HEK293 (cell line): ENCODE results near the gene PVALEF.

Experiments used
- BCL11B ChIP-seq: fragments of 450-650 bp; formaldehyde crosslinking; IDR thresholded peaks from 2 replicates; pipeline ENCODE4 v1.5.1; 2016; ENCODE audit warnings: low read depth, missing biosample characterization, missing genetic modification characterization
- GFI1B ChIP-seq: fragments of 450-650 bp; formaldehyde crosslinking; IDR thresholded peaks from 2 replicates; pipeline ENCODE4 v1.5.1; 2016; ENCODE audit warnings: missing biosample characterization, missing genetic modification characterization
- GLIS1 ChIP-seq: fragments of 450-650 bp; formaldehyde crosslinking; IDR thresholded peaks from 2 replicates; pipeline ENCODE4 v1.5.1; 2016; ENCODE audit warnings: missing biosample characterization, missing genetic modification characterization
- OSR2 ChIP-seq: fragments of 450-650 bp; formaldehyde crosslinking; IDR thresholded peaks from 2 replicates; pipeline ENCODE4 v1.5.1; 2016; ENCODE audit warnings: missing biosample characterization, missing genetic modification characterization
- PRDM4 ChIP-seq: fragments of 450-650 bp; formaldehyde crosslinking; IDR thresholded peaks from 2 replicates; pipeline ENCODE4 v1.5.1; 2017; ENCODE audit warnings: missing biosample characterization, missing genetic modification characterization
- SCRT1 ChIP-seq: fragments of 450-650 bp; formaldehyde crosslinking; IDR thresholded peaks from 2 replicates; pipeline ENCODE4 v1.5.1; 2016; ENCODE audit warnings: missing biosample characterization, missing genetic modification characterization, borderline replicate concordance
- SP3 ChIP-seq: fragments of 450-650 bp; formaldehyde crosslinking; IDR thresholded peaks from 2 replicates; pipeline ENCODE4 v1.5.1; 2016; ENCODE audit warnings: missing biosample characterization, missing genetic modification characterization
- SP7 ChIP-seq: fragments of 450-650 bp; formaldehyde crosslinking; IDR thresholded peaks from 2 replicates; pipeline ENCODE4 v1.5.1; 2016; ENCODE audit warnings: missing biosample characterization, missing genetic modification characterization
- ZBTB21 ChIP-seq: fragments of 450-650 bp; formaldehyde crosslinking; IDR thresholded peaks from 2 replicates; pipeline ENCODE4 v1.5.1; 2017; ENCODE audit warnings: missing biosample characterization, missing genetic modification characterization
- ZBTB44 ChIP-seq: fragments of 450-650 bp; IDR thresholded peaks from 2 replicates; pipeline ENCODE4 v1.5.1; 2018; ENCODE audit warnings: missing biosample characterization, mild to moderate bottlenecking, missing genetic modification characterization
- ZNF112 ChIP-seq: fragments of 450-650 bp; formaldehyde crosslinking; IDR thresholded peaks from 2 replicates; pipeline ENCODE4 v1.5.0; 2017; ENCODE audit warnings: missing biosample characterization, missing genetic modification characterization
- ZNF133 ChIP-seq: fragments of 450-650 bp; formaldehyde crosslinking; IDR thresholded peaks from 2 replicates; pipeline ENCODE4 v1.5.1; 2016; ENCODE audit warnings: missing biosample characterization, missing genetic modification characterization
- ZNF19 ChIP-seq: fragments of 450-650 bp; formaldehyde crosslinking; IDR thresholded peaks from 2 replicates; pipeline ENCODE4; 2016; ENCODE audit warnings: missing biosample characterization, missing genetic modification characterization, low read depth
- ZNF239 ChIP-seq: fragments of 450-650 bp; formaldehyde crosslinking; IDR thresholded peaks from 2 replicates; pipeline ENCODE4 v1.5.1; 2016; ENCODE audit warnings: missing biosample characterization, missing genetic modification characterization
- ZNF302 ChIP-seq: fragments of 450-650 bp; formaldehyde crosslinking; IDR thresholded peaks from 2 replicates; pipeline ENCODE4 v1.5.1; 2016; ENCODE audit warnings: missing biosample characterization, missing genetic modification characterization, low read depth
- ZNF433 ChIP-seq: fragments of 450-650 bp; formaldehyde crosslinking; IDR thresholded peaks from 2 replicates; pipeline ENCODE4 v1.5.1; 2016; ENCODE audit warnings: missing biosample characterization, missing genetic modification characterization, low read depth
- ZNF521 ChIP-seq: fragments of 450-650 bp; formaldehyde crosslinking; IDR thresholded peaks from 2 replicates; pipeline ENCODE4 v1.5.1; 2017; ENCODE audit warnings: missing biosample characterization, mild to moderate bottlenecking, missing genetic modification characterization
- ZNF530 ChIP-seq: fragments of 450-650 bp; formaldehyde crosslinking; IDR thresholded peaks from 2 replicates; pipeline ENCODE4 v1.5.1; 2016; ENCODE audit warnings: low read depth, missing biosample characterization, missing genetic modification characterization
- ZNF654 ChIP-seq: fragments of 450-650 bp; formaldehyde crosslinking; IDR thresholded peaks from 2 replicates; pipeline ENCODE4 v1.5.1; 2016; ENCODE audit warnings: low read depth, missing biosample characterization, missing genetic modification characterization
- ZNF658 ChIP-seq: fragments of 450-650 bp; formaldehyde crosslinking; IDR thresholded peaks from 2 replicates; pipeline ENCODE4; 2016; ENCODE audit warnings: missing biosample characterization, missing genetic modification characterization
- ZNF664 ChIP-seq: fragments of 450-650 bp; formaldehyde crosslinking; IDR thresholded peaks from 2 replicates; pipeline ENCODE4 v1.5.1; 2016; ENCODE audit warnings: missing biosample characterization, missing genetic modification characterization
- ZNF670 ChIP-seq: fragments of 450-650 bp; formaldehyde crosslinking; IDR thresholded peaks from 2 replicates; pipeline ENCODE4 v1.5.1; 2016; ENCODE audit warnings: missing biosample characterization, missing genetic modification characterization, low read depth
- ZNF785 ChIP-seq: fragments of 450-650 bp; formaldehyde crosslinking; IDR thresholded peaks from 2 replicates; pipeline ENCODE4 v1.5.1; 2016; ENCODE audit warnings: missing biosample characterization, missing genetic modification characterization
- ZNF791 ChIP-seq: fragments of 450-650 bp; formaldehyde crosslinking; IDR thresholded peaks from 2 replicates; pipeline ENCODE4 v1.5.1; 2016; ENCODE audit warnings: missing biosample characterization, missing genetic modification characterization
- ZSCAN23 ChIP-seq: fragments of 450-650 bp; formaldehyde crosslinking; IDR thresholded peaks from 2 replicates; pipeline ENCODE4 v1.5.1; 2016; ENCODE audit warnings: missing biosample characterization, missing genetic modification characterization
- TF ChIP-seq, protein P1 (sequence below): fragments of 450-650 bp; formaldehyde crosslinking; IDR thresholded peaks from 2 replicates; pipeline ENCODE4 v1.5.0; 2017; ENCODE audit warnings: missing biosample characterization, missing genetic modification characterization, borderline replicate concordance
- TF ChIP-seq, protein P2 (sequence below): fragments of 450-650 bp; formaldehyde crosslinking; IDR thresholded peaks from 2 replicates; pipeline ENCODE4 v1.5.1; 2017; ENCODE audit warnings: missing biosample characterization, missing genetic modification characterization
- TF ChIP-seq, protein P3 (sequence below): fragments of 450-650 bp; formaldehyde crosslinking; IDR thresholded peaks from 2 replicates; pipeline ENCODE4 v1.5.1; 2016; ENCODE audit warnings: missing biosample characterization, missing genetic modification characterization, borderline replicate concordance

The PVALEF gene

DNA sequence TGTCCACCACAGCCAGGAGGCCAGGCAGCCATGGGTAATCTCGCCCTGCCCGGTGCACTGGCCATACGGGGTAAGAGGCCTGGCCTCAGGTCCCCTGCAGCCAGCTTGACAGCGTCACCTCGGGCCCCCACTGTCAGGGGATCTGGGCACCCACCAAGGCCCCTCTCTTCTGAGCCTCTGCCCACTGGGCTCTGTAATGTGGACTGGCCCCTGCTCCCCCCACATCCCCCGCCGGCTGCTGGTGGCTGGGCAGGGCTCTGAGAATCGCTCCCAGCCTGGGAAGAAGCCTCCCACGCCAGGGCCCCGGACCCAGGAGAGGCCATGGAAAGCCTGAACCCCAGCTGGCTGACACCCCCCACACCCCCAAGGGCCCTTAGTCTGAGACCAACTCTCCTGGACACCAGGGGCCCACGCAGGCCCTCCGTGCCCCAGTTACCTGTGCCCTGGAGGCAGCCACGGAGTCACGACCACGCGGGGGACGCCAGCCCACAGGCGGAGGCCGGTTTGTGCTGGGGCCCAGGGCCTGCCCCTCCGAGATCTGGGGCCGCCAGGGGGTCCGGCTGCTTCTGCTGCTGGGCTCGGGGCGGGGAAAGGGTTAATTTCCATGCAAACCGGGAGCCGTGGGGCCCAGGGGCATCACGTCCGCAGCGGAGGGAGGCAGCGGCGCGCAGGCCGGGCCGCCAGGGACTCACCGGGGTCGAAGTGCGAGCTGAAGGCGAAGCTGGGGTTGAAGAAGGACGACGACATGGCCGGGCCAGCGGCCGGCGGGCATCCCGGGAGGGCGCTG lies at the start of gene PVALEF (continued):
- TF ChIP-seq, protein P1, sequence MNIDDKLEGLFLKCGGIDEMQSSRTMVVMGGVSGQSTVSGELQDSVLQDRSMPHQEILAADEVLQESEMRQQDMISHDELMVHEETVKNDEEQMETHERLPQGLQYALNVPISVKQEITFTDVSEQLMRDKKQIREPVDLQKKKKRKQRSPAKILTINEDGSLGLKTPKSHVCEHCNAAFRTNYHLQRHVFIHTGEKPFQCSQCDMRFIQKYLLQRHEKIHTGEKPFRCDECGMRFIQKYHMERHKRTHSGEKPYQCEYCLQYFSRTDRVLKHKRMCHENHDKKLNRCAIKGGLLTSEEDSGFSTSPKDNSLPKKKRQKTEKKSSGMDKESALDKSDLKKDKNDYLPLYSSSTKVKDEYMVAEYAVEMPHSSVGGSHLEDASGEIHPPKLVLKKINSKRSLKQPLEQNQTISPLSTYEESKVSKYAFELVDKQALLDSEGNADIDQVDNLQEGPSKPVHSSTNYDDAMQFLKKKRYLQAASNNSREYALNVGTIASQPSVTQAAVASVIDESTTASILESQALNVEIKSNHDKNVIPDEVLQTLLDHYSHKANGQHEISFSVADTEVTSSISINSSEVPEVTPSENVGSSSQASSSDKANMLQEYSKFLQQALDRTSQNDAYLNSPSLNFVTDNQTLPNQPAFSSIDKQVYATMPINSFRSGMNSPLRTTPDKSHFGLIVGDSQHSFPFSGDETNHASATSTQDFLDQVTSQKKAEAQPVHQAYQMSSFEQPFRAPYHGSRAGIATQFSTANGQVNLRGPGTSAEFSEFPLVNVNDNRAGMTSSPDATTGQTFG = no peak
- TF ChIP-seq ZBTB44 = no peak
- no peak for TF ChIP-seq ZNF112 (tag by site-specific recombination)
- TF ChIP-seq GLIS1 (tag by site-specific recombination) = peak; percentile 61; the same call in 1 of the 2 replicates
- TF ChIP-seq PRDM4 = no peak
- TF ChIP-seq, protein P2, sequence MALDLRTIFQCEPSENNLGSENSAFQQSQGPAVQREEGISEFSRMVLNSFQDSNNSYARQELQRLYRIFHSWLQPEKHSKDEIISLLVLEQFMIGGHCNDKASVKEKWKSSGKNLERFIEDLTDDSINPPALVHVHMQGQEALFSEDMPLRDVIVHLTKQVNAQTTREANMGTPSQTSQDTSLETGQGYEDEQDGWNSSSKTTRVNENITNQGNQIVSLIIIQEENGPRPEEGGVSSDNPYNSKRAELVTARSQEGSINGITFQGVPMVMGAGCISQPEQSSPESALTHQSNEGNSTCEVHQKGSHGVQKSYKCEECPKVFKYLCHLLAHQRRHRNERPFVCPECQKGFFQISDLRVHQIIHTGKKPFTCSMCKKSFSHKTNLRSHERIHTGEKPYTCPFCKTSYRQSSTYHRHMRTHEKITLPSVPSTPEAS (tag by site-specific recombination) = no peak
- TF ChIP-seq ZNF670 (tag by site-specific recombination) = no peak
- TF ChIP-seq OSR2 = no peak
- no peak for TF ChIP-seq GFI1B (tag by site-specific recombination)
- TF ChIP-seq ZBTB21 (tag by site-specific recombination) = no peak
- TF ChIP-seq ZNF791 (tag by site-specific recombination) = no peak
- TF ChIP-seq SCRT1 (tag by site-specific recombination) = no peak
- TF ChIP-seq ZNF530 (tag by site-specific recombination) = no peak
- no peak for TF ChIP-seq ZNF302 (tag by site-specific recombination)
- TF ChIP-seq ZNF785 (tag by site-specific recombination) = no peak
- TF ChIP-seq ZNF133 (tag by site-specific recombination) = no peak
- no peak for TF ChIP-seq ZNF664
- no peak for TF ChIP-seq ZNF521 (tag by site-specific recombination)
- TF ChIP-seq SP7 (tag by site-specific recombination) = 0 out of 2 replicates have a peak, but pooled peaks have one; percentile 14
- TF ChIP-seq ZNF654 (tag by site-specific recombination) = no peak
- TF ChIP-seq BCL11B (tag by site-specific recombination) = no peak
- TF ChIP-seq, protein P3, sequence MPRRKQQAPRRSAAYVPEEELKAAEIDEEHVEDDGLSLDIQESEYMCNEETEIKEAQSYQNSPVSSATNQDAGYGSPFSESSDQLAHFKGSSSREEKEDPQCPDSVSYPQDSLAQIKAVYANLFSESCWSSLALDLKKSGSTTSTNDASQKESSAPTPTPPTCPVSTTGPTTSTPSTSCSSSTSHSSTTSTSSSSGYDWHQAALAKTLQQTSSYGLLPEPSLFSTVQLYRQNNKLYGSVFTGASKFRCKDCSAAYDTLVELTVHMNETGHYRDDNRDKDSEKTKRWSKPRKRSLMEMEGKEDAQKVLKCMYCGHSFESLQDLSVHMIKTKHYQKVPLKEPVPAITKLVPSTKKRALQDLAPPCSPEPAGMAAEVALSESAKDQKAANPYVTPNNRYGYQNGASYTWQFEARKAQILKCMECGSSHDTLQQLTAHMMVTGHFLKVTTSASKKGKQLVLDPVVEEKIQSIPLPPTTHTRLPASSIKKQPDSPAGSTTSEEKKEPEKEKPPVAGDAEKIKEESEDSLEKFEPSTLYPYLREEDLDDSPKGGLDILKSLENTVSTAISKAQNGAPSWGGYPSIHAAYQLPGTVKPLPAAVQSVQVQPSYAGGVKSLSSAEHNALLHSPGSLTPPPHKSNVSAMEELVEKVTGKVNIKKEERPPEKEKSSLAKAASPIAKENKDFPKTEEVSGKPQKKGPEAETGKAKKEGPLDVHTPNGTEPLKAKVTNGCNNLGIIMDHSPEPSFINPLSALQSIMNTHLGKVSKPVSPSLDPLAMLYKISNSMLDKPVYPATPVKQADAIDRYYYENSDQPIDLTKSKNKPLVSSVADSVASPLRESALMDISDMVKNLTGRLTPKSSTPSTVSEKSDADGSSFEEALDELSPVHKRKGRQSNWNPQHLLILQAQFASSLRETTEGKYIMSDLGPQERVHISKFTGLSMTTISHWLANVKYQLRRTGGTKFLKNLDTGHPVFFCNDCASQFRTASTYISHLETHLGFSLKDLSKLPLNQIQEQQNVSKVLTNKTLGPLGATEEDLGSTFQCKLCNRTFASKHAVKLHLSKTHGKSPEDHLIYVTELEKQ = no peak
- TF ChIP-seq ZSCAN23 = no peak
- no peak for TF ChIP-seq ZNF239 (tag by site-specific recombination)
- no peak for TF ChIP-seq SP3 (tag by site-specific recombination)
- no peak for TF ChIP-seq ZNF658
- TF ChIP-seq ZNF19 = no peak
- TF ChIP-seq ZNF433 (tag by site-specific recombination) = no peak
